HG02970 (cell line): ENCODE results near the gene CYP4F11.
"Not testable (repeated sequence)": the region's sequence is repeated elsewhere in the genome, so short reads cannot be mapped to it uniquely, and the experiment has no call there.

Experiments used
- ATAC-seq: cut with Tn5 transposase; IDR thresholded peaks from one replicate; pipeline ENCODE4 v1.9.1; 2021; ENCODE audit warnings: mild to moderate bottlenecking, moderate library complexity, moderate number of reproducible peaks; ENCODE audit not compliant: unreplicated experiment, low FRiP score

The CYP4F11 gene

GRCh38 chr19:15885919-15886318 lies 48.4 kb downstream of the CYP4F11 start:
- no peak for ATAC-seq

GRCh38 chr19:15885167-15885566 lies 49.2 kb downstream of the CYP4F11 start:
- no peak for ATAC-seq

GRCh38 chr19:15883329-15883728 lies 51.0 kb downstream of the CYP4F11 start:
- ATAC-seq = not testable (repeated sequence)

GRCh38 chr19:15874821-15875474 lies 59.4 kb downstream of the CYP4F11 start:
- ATAC-seq = no peak

GRCh38 chr19:15873771-15874170 lies 60.6 kb downstream of the CYP4F11 start:
- not testable (repeated sequence) for ATAC-seq

- ATAC-seq = no peak
Observed at GRCh38 chr19:15871570-15871969, 62.8 kb downstream of the CYP4F11 start.

- no peak for ATAC-seq
Observed at GRCh38 chr19:15869873-15870272, 64.5 kb downstream of the CYP4F11 start.

- ATAC-seq = no peak
Observed at GRCh38 chr19:15869109-15869555, 65.2 kb downstream of the CYP4F11 start.

- ATAC-seq = no peak
Observed at GRCh38 chr19:15866636-15867035, 67.7 kb downstream of the CYP4F11 start.

- ATAC-seq = no peak
Observed at GRCh38 chr19:15864824-15865223, 69.5 kb downstream of the CYP4F11 start.

GRCh38 chr19:15863272-15863671 lies 71.1 kb downstream of the CYP4F11 start:
- no peak for ATAC-seq

- no peak for ATAC-seq
Observed at GRCh38 chr19:15862444-15862843, 71.9 kb downstream of the CYP4F11 start.
